RWPE2 (cell line): Measurements from ENCODE around the gene OR8D2.

Source experiments
- ATAC-seq: fragments of 200-7000 bp; cut with Tn5 transposase; 3 replicates; pipeline ENCODE4 v1.9.1; 2021; ENCODE audit warnings: low read depth
- DNase-seq: peaks from one replicate; pipeline ENCODE4 v3.0.0-alpha.2; 2020; ENCODE audit warnings: low spot score
- H3K27ac ChIP-seq: fragments of 450-650 bp; 2 replicates; pipeline ENCODE4 v1.5.1; 2017; ENCODE audit warnings: mild to moderate bottlenecking; ENCODE audit not compliant: poor library complexity, severe bottlenecking
- H3K27me3 ChIP-seq: fragments of 250-450 bp; sonication (Bioruptor Pico); 2 replicates; pipeline ENCODE4 v1.5.1; 2021; ENCODE audit warnings: mild to moderate bottlenecking, moderate library complexity; ENCODE audit not compliant: insufficient read depth, poor library complexity, severe bottlenecking
- H3K36me3 ChIP-seq: fragments of 250-450 bp; sonication (Bioruptor Pico); 2 replicates; pipeline ENCODE4 v1.5.1; 2020; ENCODE audit warnings: low read depth, mild to moderate bottlenecking, moderate library complexity
- H3K4me1 ChIP-seq: fragments of 250-450 bp; sonication (Bioruptor Pico); 2 replicates; pipeline ENCODE4 v1.5.1; 2021; ENCODE audit warnings: mild to moderate bottlenecking, moderate library complexity; ENCODE audit not compliant: insufficient read depth, poor library complexity, severe bottlenecking
- H3K4me3 ChIP-seq: fragments of 250-450 bp; sonication (Bioruptor Pico); 2 replicates; pipeline ENCODE4 v1.5.1; 2021; ENCODE audit warnings: mild to moderate bottlenecking, moderate library complexity; ENCODE audit not compliant: severe bottlenecking
- H3K9me3 ChIP-seq: fragments of 250-450 bp; sonication (Bioruptor Pico); 2 replicates; pipeline ENCODE4 v1.5.1; 2021; ENCODE audit warnings: mild to moderate bottlenecking, moderate library complexity; ENCODE audit not compliant: severe bottlenecking
- TF ChIP-seq, protein P1 (sequence below): fragments of 450-650 bp; IDR thresholded peaks from one replicate; pipeline ENCODE4 v1.5.1; 2017; ENCODE audit warnings: mild to moderate bottlenecking, moderate library complexity; ENCODE audit not compliant: poor library complexity, severe bottlenecking

OR8D2 gene

GRCh38 chr11:124310721-124311120, 9.3 kb downstream of the OR8D2 start:
- Histone ChIP-seq H3K27ac (no peak overlapping the region), H3K9me3 (no peaks in the 10 kb centered on the region), H3K4me1 (no peaks in the 10 kb centered on the region), H3K36me3 (no peaks in the 10 kb centered on the region), H3K4me3 (no peak overlapping the region), H3K27me3 (peaks cover 16% of the 10 kb centered on the region)
- TF ChIP-seq, protein P1, sequence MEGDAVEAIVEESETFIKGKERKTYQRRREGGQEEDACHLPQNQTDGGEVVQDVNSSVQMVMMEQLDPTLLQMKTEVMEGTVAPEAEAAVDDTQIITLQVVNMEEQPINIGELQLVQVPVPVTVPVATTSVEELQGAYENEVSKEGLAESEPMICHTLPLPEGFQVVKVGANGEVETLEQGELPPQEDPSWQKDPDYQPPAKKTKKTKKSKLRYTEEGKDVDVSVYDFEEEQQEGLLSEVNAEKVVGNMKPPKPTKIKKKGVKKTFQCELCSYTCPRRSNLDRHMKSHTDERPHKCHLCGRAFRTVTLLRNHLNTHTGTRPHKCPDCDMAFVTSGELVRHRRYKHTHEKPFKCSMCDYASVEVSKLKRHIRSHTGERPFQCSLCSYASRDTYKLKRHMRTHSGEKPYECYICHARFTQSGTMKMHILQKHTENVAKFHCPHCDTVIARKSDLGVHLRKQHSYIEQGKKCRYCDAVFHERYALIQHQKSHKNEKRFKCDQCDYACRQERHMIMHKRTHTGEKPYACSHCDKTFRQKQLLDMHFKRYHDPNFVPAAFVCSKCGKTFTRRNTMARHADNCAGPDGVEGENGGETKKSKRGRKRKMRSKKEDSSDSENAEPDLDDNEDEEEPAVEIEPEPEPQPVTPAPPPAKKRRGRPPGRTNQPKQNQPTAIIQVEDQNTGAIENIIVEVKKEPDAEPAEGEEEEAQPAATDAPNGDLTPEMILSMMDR: no peak
- ATAC-seq (peak; percentile 36; the same call in 1 of the 3 replicates), DNase-seq (no peak)

DNA sequence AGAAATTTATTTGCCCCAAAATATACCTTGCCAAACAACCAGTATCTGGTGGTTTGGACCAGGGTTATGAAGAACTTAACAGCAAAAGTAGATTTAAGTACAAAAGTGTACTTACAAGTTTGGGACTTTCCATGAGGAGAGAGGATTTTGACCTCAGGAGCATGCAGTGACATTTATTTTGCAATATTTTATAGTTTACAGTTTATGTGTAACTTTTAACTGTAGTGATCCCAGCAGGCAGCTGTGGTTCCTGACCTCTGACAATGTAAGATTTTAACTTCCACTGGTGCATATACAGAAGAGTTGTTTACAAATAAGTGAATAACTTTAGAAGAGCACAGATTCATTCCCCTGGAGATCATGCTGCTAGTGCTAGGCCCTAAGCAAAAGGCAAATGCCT, 12.9 kb downstream of the OR8D2 start:
- no peak overlapping the region for H3K4me3 ChIP-seq
- peaks cover 16% of the 10 kb centered on the region for H3K27me3 ChIP-seq
- H3K4me1 ChIP-seq: no peaks in the 10 kb centered on the region
- DNase-seq (no peak), ATAC-seq (no peak)
- TF ChIP-seq, protein P1: no peak
- no peaks in the 10 kb centered on the region for H3K9me3 ChIP-seq
- H3K27ac ChIP-seq: no peak overlapping the region
- no peaks in the 10 kb centered on the region for H3K36me3 ChIP-seq

DNA sequence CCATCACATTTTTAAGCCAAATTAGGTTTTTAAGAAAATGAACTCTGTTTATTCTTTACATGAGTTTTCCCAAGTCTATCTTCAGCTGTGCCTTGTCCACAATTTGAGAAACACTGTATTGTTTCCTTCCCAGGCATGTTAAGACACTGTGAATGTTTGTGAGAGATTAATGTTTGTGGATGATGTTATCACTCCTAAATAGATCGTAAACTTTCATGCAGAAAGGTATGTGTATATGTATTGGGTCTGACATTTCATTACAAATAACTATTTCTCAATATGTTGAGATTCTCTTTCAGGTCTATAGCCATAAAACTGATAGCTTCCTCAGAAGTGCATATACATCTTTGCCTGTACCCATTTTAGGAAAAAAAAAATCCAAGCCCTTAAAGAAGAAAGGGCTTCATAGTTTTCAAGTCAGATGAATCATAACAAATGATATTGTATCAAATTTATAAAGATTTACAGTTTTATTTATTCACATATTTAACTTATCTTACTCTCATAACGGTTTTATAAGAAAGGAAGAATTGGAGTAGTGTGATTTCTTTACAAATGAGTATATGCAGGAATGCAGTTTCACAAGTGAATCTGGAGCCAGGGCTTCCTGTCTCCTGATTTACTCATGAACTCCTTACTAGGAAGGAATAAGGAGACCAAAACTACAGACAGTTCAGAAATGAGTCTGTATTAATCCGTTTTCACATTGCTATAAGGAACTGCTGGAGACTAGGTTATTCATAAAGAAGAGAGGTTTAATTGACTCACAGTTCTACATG, 17.5 kb downstream of the OR8D2 start:
- TF ChIP-seq, protein P1: no peak
- Histone ChIP-seq H3K4me3 (no peak overlapping the region), H3K4me1 (no peaks in the 10 kb centered on the region), H3K27me3 (peaks cover 7% of the 10 kb centered on the region), H3K9me3 (no peaks in the 10 kb centered on the region), H3K27ac (no peak overlapping the region), H3K36me3 (no peaks in the 10 kb centered on the region)
- DNase-seq: no peak
- no peak for ATAC-seq

DNA sequence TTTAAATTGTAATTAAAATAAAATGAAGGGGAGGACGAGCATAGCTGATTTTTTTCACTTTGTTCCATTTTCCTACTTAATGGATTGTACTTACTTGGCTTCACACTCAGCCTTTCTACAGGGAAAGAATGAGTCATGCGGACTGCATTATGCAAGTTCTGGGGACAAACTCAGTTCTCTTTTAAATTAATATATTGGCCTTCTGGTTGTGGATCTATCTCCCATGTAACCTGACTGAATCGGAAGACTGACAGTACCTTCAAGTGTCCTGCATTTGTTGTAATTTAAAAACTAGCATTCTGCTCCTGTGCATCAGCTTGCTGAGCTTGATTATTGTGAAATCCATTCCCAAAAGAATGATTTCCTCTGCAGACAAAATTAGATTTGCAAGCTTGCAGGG, 18.4 kb downstream of the OR8D2 start:
- H3K4me3 ChIP-seq: no peak overlapping the region
- H3K4me1 ChIP-seq: no peaks in the 10 kb centered on the region
- H3K9me3 ChIP-seq: no peaks in the 10 kb centered on the region
- no peak overlapping the region for H3K27ac ChIP-seq
- H3K36me3 ChIP-seq: no peaks in the 10 kb centered on the region
- TF ChIP-seq, protein P1: no peak
- ATAC-seq (no peak), DNase-seq (no peak)
- H3K27me3 ChIP-seq: peaks cover 2% of the 10 kb centered on the region

DNA sequence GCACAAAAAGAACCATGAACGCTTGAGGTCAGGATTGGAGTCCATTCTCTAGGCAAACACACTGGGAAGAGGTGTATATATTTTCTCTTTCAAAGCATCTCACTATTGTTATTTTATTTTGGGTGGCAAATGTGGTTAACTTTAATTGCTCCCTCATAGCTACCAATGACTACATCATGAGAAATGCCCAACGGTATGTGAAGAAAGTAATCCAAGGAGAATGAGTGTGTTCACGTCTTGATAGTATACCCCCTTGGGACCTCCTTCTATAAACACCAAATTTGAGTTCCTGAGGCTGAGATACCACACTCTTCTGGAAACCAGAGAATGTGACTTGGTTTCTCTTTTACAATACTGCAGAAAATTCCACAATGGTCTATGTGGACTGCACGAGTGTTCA, 22.1 kb downstream of the OR8D2 start:
- Histone ChIP-seq H3K36me3 (no peaks in the 10 kb centered on the region), H3K27me3 (no peaks in the 10 kb centered on the region), H3K4me3 (no peak overlapping the region), H3K9me3 (no peaks in the 10 kb centered on the region), H3K27ac (no peak overlapping the region), H3K4me1 (no peaks in the 10 kb centered on the region)
- DNase-seq (no peak), ATAC-seq (no peak)
- TF ChIP-seq, protein P1: no peak
